Loucy (cell line): ENCODE results near the gene CYP3A4.
A peak's percentile ranks its signal among the peaks of the same experiment; 100 is the strongest.
"Not testable (repeated sequence)": the region's sequence is repeated elsewhere in the genome, so short reads cannot be mapped to it uniquely, and the experiment has no call there.

Source experiments
- H2AFZ ChIP-seq: fragments of 200-600 bp; sonication (generic); 2 replicates; pipeline ENCODE4 v1.6.0; 2016; ENCODE audit warnings: antibody characterized with exemption, mild to moderate bottlenecking, low read length, moderate library complexity
- H3F3A ChIP-seq: fragments of 200-600 bp; 2 replicates; pipeline ENCODE4 v1.6.0; 2016; ENCODE audit warnings: antibody characterized with exemption, low read depth, mild to moderate bottlenecking
- H3K27me3 ChIP-seq: fragments of 200-600 bp; sonication (generic); 2 replicates; pipeline ENCODE4 v1.6.1; 2014; ENCODE audit warnings: low read length, mild to moderate bottlenecking; ENCODE audit not compliant: insufficient read depth, poor library complexity, severe bottlenecking
- H3K36me3 ChIP-seq: fragments of 200-600 bp; sonication (generic); 2 replicates; pipeline ENCODE4 v1.6.1; 2016; ENCODE audit warnings: low read length; ENCODE audit not compliant: insufficient read depth
- H3K4me1 ChIP-seq: fragments of 200-600 bp; sonication (generic); 2 replicates; pipeline ENCODE4 v1.5.1; 2014; ENCODE audit warnings: low read length, mild to moderate bottlenecking; ENCODE audit not compliant: insufficient read depth, poor library complexity, severe bottlenecking
- H3K4me2 ChIP-seq: fragments of 200-600 bp; sonication (generic); 2 replicates; pipeline ENCODE4 v1.6.0; 2014; ENCODE audit warnings: antibody characterized with exemption, low read length, low read depth, mild to moderate bottlenecking; ENCODE audit not compliant: poor library complexity, severe bottlenecking
- H3K4me3 ChIP-seq: fragments of 200-600 bp; sonication (generic); 2 replicates; pipeline ENCODE4 v1.5.1; 2014; ENCODE audit warnings: low read length, mild to moderate bottlenecking, mixed read lengths; ENCODE audit not compliant: poor library complexity, severe bottlenecking
- H3K79me2 ChIP-seq: fragments of 200-600 bp; sonication (generic); 2 replicates; pipeline ENCODE4 v1.6.1; 2014; ENCODE audit warnings: low read length; ENCODE audit not compliant: insufficient read depth
- H3K9ac ChIP-seq: fragments of 200-600 bp; sonication (generic); 2 replicates; pipeline ENCODE4 v1.6.0; 2014; ENCODE audit warnings: mild to moderate bottlenecking, low read depth, low read length, moderate library complexity; ENCODE audit not compliant: poor library complexity, severe bottlenecking
- H3K9me2 ChIP-seq: fragments of 200-600 bp; sonication (generic); replicated peaks from 2 replicates; pipeline ENCODE4 v1.6.1; 2016; ENCODE audit warnings: low read depth, low read length, mixed read lengths
- H3K9me3 ChIP-seq: fragments of 200-600 bp; sonication (generic); 2 replicates; pipeline ENCODE4 v1.6.1; 2014; ENCODE audit warnings: mild to moderate bottlenecking, antibody characterized with exemption, low read length, low read depth; ENCODE audit not compliant: insufficient read depth
- H4K20me1 ChIP-seq: fragments of 200-600 bp; sonication (generic); 2 replicates; pipeline ENCODE4 v1.6.0; 2014; ENCODE audit warnings: antibody characterized with exemption, low read length, mild to moderate bottlenecking; ENCODE audit not compliant: insufficient read depth, poor library complexity, severe bottlenecking
- EZH2phosphoT487 ChIP-seq: fragments of 200-600 bp; IDR thresholded peaks from 2 replicates; pipeline ENCODE4 v1.6.1; 2018; ENCODE audit warnings: antibody characterized with exemption, mild to moderate bottlenecking, moderate library complexity, borderline replicate concordance
- TF ChIP-seq, protein P1 (sequence below): fragments of 200-600 bp; sonication (generic); conservative IDR thresholded peaks from 2 replicates; pipeline ENCODE4 v1.5.1; 2014; ENCODE audit warnings: mild to moderate bottlenecking, antibody characterized with exemption, low read length

The CYP3A4 gene

GRCh38 chr7:99786726-99787335 is 2.8 kb upstream of the CYP3A4 start:
- Histone ChIP-seq H3K4me2 (no peak overlapping the region), H4K20me1 (no peaks in the 10 kb centered on the region), H3K9ac (peak overlapping the region; percentile 5), H3K9me3 (no peaks in the 10 kb centered on the region), H3K4me3 (no peak overlapping the region), H3K9me2 (no peaks in the 10 kb centered on the region), H3K4me1 (peaks cover 7% of the 10 kb centered on the region), H3K27me3 (no peaks in the 10 kb centered on the region), H3K36me3 (no peaks in the 10 kb centered on the region), H3F3A (no peaks in the 10 kb centered on the region), H3K79me2 (no peaks in the 10 kb centered on the region), H2AFZ (no peak overlapping the region)
- TF ChIP-seq EZH2phosphoT487, result no peak
- TF ChIP-seq, protein P1, sequence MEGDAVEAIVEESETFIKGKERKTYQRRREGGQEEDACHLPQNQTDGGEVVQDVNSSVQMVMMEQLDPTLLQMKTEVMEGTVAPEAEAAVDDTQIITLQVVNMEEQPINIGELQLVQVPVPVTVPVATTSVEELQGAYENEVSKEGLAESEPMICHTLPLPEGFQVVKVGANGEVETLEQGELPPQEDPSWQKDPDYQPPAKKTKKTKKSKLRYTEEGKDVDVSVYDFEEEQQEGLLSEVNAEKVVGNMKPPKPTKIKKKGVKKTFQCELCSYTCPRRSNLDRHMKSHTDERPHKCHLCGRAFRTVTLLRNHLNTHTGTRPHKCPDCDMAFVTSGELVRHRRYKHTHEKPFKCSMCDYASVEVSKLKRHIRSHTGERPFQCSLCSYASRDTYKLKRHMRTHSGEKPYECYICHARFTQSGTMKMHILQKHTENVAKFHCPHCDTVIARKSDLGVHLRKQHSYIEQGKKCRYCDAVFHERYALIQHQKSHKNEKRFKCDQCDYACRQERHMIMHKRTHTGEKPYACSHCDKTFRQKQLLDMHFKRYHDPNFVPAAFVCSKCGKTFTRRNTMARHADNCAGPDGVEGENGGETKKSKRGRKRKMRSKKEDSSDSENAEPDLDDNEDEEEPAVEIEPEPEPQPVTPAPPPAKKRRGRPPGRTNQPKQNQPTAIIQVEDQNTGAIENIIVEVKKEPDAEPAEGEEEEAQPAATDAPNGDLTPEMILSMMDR, result no peak

DNA sequence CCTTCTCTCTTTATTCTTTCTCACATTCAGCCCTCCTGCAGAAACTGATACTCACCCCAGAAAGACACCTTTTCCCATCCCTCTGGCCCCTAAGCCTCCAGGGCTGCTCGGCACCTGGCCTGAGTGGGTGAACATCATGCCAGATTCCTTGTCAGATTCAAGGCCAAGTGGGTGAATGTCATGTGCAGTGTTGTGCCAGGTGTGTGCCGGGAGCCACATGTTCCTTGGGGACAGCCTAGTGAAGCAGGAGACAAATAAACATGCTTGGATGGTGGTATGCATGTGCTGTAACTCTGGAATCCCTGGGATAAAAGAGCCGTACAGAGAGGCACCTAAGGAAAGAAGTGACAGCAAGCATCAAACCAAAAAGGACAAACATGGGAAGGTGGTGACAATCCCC is 1.7 kb upstream of the CYP3A4 start:
- not testable (repeated sequence) for H4K20me1 ChIP-seq, H3K4me1 ChIP-seq, H3K79me2 ChIP-seq, H3K9me2 ChIP-seq, H3K9ac ChIP-seq, H2AFZ ChIP-seq, H3K4me3 ChIP-seq, H3K27me3 ChIP-seq, H3K9me3 ChIP-seq, H3K36me3 ChIP-seq, H3K4me2 ChIP-seq, H3F3A ChIP-seq

DNA sequence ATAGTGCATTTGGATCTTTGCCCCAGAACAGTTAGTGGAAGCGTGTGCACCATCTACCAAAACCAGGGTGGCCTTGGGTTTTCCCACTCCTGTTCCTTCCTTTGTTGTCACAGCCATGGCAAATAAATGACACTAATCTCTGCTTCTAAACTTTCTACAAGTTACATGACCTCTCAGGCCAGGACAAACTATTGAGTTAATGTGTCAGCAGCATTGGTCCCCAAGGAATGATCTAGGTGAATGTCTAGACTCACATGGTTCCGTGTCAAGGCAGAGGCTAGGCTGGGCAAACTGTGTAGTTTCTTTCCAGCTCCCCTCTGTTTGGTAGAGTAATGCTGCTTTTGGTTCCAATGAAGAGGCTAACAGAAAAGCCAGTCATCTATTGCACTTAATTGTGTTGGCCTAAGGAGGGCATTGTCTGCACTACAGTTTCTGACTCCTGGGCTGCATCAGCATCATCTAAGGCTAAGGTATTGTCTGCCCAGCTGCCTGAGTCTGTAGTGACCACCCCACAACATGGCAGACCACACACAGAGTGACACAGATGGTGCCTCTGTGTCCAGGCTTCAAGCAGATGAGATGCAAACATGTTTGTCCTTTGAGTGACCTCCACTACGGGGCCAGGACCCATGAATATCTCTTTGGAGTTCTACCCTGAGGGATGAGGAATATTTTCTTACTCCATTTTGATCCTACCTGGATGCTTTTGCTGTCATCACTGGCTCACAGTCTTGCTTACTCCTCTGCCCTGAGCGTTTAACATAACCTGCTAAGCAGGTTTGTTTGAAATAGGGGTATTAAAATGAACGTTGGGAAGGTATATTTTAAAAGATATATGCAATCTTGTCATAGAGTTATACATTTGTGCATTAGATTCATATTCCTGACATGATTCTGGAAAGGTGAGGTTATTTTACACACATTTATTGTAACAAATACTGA is 1.7 kb downstream of the CYP3A4 start:
- peaks cover 8% of the 10 kb centered on the region for H3K27me3 ChIP-seq
- peaks cover 4% of the 10 kb centered on the region for H3K4me1 ChIP-seq
- no peaks in the 10 kb centered on the region for H3K9me2 ChIP-seq
- H3K9ac ChIP-seq, result no peak overlapping the region
- no peaks in the 10 kb centered on the region for H4K20me1 ChIP-seq
- H3K9me3 ChIP-seq, result no peaks in the 10 kb centered on the region
- H3F3A ChIP-seq, result no peaks in the 10 kb centered on the region
- H3K4me2 ChIP-seq, result no peak overlapping the region
- no peak for TF ChIP-seq EZH2phosphoT487
- no peaks in the 10 kb centered on the region for H3K36me3 ChIP-seq
- H3K4me3 ChIP-seq, result no peak overlapping the region
- H2AFZ ChIP-seq, result no peak overlapping the region
- no peaks in the 10 kb centered on the region for H3K79me2 ChIP-seq

GRCh38 chr7:99780588-99780987 is 3.4 kb downstream of the CYP3A4 start:
- no peaks in the 10 kb centered on the region for H3K4me1 ChIP-seq
- H3K9ac ChIP-seq, result no peak overlapping the region
- H3F3A ChIP-seq, result no peaks in the 10 kb centered on the region
- peaks cover 8% of the 10 kb centered on the region for H3K27me3 ChIP-seq
- no peaks in the 10 kb centered on the region for H3K79me2 ChIP-seq
- H2AFZ ChIP-seq, result no peak overlapping the region
- no peaks in the 10 kb centered on the region for H4K20me1 ChIP-seq
- H3K36me3 ChIP-seq, result no peaks in the 10 kb centered on the region
- no peaks in the 10 kb centered on the region for H3K9me3 ChIP-seq
- TF ChIP-seq EZH2phosphoT487, result no peak
- H3K9me2 ChIP-seq, result no peaks in the 10 kb centered on the region
- no peak overlapping the region for H3K4me3 ChIP-seq
- H3K4me2 ChIP-seq, result no peak overlapping the region
